ENCODE measurements around the gene PTPRCAP. TPM values are rescaled to one million over a fixed set of nuclear protein-coding genes. Genes with fewer than 3 reads are reported as not detected.
A peak's percentile ranks its signal among the peaks of the same experiment; 100 is the strongest.

PTPRCAP gene
- total and polyA plus RNA-seq, 9 of the 15 experiments (the other 6 are each of a cell fraction or from before 2014, with no cell fraction given), result 0.22 to 2.0 (median 1.1) TPM; not detected in 4

DNA sequence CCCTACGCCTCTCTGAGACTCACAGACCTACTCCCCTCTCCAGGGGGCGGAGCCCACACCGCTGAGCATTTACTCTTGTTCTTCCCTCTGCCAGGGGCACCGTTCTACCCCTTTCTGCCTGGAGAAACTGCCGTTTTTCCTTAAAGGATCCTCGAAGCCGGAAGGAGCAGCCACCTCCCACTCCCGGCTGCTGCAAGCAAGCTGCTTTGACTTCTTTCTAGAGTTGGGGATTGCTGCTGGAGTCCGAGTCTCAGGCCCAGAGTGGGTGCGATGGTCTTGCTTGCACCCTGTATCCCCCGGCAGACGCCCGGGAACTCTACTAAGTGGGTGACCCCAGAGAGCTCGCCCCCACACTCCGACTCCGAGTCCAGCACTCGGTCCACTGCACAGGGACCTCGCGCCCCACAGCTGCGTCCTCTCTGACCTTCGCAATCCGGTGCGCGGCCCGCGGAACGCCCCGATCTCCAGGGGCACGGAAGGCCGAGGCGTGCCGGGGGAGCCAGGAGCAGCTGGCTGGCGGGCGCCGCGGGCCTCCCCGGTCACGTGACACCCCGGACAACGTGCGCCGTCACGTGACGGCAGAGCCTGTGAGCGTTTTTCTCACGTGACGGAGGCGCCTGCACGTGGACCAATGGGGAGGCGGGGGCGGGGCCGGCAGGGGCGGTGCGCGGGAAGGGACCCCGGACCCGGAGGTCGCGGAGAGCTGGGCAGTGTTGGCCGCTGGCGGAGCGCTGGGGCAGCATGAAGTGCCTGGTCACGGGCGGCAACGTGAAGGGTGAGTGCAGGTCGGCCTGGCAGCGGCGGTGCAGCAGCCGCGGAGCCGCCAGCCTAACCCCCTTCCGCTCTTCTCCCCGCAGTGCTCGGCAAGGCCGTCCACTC lies 45.9 kb downstream of the PTPRCAP start, which contains the start of gene RAD9A (continued):
- TF ChIP-seq, protein P1, sequence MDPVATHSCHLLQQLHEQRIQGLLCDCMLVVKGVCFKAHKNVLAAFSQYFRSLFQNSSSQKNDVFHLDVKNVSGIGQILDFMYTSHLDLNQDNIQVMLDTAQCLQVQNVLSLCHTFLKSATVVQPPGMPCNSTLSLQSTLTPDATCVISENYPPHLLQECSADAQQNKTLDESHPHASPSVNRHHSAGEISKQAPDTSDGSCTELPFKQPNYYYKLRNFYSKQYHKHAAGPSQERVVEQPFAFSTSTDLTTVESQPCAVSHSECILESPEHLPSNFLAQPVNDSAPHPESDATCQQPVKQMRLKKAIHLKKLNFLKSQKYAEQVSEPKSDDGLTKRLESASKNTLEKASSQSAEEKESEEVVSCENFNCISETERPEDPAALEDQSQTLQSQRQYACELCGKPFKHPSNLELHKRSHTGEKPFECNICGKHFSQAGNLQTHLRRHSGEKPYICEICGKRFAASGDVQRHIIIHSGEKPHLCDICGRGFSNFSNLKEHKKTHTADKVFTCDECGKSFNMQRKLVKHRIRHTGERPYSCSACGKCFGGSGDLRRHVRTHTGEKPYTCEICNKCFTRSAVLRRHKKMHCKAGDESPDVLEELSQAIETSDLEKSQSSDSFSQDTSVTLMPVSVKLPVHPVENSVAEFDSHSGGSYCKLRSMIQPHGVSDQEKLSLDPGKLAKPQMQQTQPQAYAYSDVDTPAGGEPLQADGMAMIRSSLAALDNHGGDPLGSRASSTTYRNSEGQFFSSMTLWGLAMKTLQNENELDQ (CRISPR knock-in tag; IDR thresholded peaks at IDR 0.05; ENCODE audit: borderline replicate concordance), result no peak
- no peak for TF ChIP-seq SAFB2 (IDR thresholded peaks at IDR 0.05; ENCODE audit: borderline replicate concordance, low read depth, low read length, severe bottlenecking)
- peak; percentile 34 for TF ChIP-seq TBP (optimal IDR thresholded peaks at IDR 0.05; ENCODE audit: low read depth, low read length)
- TF ChIP-seq TARDBP (IDR thresholded peaks at IDR 0.05), result peak; percentile 50; the same call in 1 of the 2 replicates
- TF ChIP-seq FOXP1 (CRISPR knock-in tag; IDR thresholded peaks at IDR 0.05), result peak; percentile 89; the same call in 1 of the 2 replicates
- TF ChIP-seq KLF1 (tag; IDR thresholded peaks at IDR 0.05), result peak; percentile 50; the same call in 1 of the 2 replicates
- 0 out of 2 replicates have a peak, but pooled peaks have one; percentile 57 for TF ChIP-seq ELF4 (CRISPR knock-in tag; IDR thresholded peaks at IDR 0.05)
- TF ChIP-seq, protein P2, sequence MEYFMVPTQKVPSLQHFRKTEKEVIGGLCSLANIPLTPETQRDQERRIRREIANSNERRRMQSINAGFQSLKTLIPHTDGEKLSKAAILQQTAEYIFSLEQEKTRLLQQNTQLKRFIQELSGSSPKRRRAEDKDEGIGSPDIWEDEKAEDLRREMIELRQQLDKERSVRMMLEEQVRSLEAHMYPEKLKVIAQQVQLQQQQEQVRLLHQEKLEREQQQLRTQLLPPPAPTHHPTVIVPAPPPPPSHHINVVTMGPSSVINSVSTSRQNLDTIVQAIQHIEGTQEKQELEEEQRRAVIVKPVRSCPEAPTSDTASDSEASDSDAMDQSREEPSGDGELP (CRISPR knock-in tag; IDR thresholded peaks at IDR 0.05; ENCODE audit: borderline replicate concordance), result peak; percentile 99
- TF ChIP-seq, protein P3, sequence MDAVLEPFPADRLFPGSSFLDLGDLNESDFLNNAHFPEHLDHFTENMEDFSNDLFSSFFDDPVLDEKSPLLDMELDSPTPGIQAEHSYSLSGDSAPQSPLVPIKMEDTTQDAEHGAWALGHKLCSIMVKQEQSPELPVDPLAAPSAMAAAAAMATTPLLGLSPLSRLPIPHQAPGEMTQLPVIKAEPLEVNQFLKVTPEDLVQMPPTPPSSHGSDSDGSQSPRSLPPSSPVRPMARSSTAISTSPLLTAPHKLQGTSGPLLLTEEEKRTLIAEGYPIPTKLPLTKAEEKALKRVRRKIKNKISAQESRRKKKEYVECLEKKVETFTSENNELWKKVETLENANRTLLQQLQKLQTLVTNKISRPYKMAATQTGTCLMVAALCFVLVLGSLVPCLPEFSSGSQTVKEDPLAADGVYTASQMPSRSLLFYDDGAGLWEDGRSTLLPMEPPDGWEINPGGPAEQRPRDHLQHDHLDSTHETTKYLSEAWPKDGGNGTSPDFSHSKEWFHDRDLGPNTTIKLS (IDR thresholded peaks at IDR 0.05; ENCODE audit: borderline replicate concordance, low read depth), result peak; percentile 41; the same call in 1 of the 2 replicates
- TF ChIP-seq KDM5B (IDR thresholded peaks at IDR 0.05; ENCODE audit: insufficient replicate concordance, low read depth, low read length), result peak; percentile 80
- TF ChIP-seq, protein P4, sequence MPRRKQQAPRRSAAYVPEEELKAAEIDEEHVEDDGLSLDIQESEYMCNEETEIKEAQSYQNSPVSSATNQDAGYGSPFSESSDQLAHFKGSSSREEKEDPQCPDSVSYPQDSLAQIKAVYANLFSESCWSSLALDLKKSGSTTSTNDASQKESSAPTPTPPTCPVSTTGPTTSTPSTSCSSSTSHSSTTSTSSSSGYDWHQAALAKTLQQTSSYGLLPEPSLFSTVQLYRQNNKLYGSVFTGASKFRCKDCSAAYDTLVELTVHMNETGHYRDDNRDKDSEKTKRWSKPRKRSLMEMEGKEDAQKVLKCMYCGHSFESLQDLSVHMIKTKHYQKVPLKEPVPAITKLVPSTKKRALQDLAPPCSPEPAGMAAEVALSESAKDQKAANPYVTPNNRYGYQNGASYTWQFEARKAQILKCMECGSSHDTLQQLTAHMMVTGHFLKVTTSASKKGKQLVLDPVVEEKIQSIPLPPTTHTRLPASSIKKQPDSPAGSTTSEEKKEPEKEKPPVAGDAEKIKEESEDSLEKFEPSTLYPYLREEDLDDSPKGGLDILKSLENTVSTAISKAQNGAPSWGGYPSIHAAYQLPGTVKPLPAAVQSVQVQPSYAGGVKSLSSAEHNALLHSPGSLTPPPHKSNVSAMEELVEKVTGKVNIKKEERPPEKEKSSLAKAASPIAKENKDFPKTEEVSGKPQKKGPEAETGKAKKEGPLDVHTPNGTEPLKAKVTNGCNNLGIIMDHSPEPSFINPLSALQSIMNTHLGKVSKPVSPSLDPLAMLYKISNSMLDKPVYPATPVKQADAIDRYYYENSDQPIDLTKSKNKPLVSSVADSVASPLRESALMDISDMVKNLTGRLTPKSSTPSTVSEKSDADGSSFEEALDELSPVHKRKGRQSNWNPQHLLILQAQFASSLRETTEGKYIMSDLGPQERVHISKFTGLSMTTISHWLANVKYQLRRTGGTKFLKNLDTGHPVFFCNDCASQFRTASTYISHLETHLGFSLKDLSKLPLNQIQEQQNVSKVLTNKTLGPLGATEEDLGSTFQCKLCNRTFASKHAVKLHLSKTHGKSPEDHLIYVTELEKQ (CRISPR knock-in tag; IDR thresholded peaks at IDR 0.05), result no peak
- no peak for TF ChIP-seq ZNF212 (CRISPR knock-in tag; IDR thresholded peaks at IDR 0.05)
- TF ChIP-seq DACH1 (IDR thresholded peaks at IDR 0.05; ENCODE audit: partially characterized antibody), result peak; percentile 78
- TF ChIP-seq ZKSCAN1 (IDR thresholded peaks at IDR 0.05; ENCODE audit: low read depth, low read length), result peak; percentile 46; the same call in 1 of the 2 replicates
- peak; percentile 95 for TF ChIP-seq LEF1 (IDR thresholded peaks at IDR 0.05)
- peak; percentile 98 for TF ChIP-seq CXXC5 (CRISPR knock-in tag; IDR thresholded peaks at IDR 0.05)
- TF ChIP-seq TOE1 (IDR thresholded peaks at IDR 0.05; ENCODE audit: borderline replicate concordance), result peak; percentile 100
- no peak for TF ChIP-seq TOE1 (CRISPR knock-in tag; IDR thresholded peaks at IDR 0.05; ENCODE audit: borderline replicate concordance, low read depth)
